AG04449 (cell line): Measurements from ENCODE around the gene RAB35.

ENCODE experiments used
- CTCF ChIA-PET: fragments of 350-600 bp; formaldehyde crosslinking; extraction: SDS; loops from one replicate; lab custom pipeline; 2021; ENCODE audit warnings: antibody characterized with exemption; lab: Yijun Ruan, JAX
- POLR2A ChIA-PET: fragments of 400-600, 350-600 bp; formaldehyde crosslinking; extraction: SDS; loops from one replicate; lab custom pipeline; 2020; ENCODE audit warnings: antibody characterized with exemption, inconsistent platforms; lab: Yijun Ruan, JAX
- DNase-seq: peaks from one replicate; pipeline ENCODE4 v3.0.0-alpha.2; 2010; ENCODE audit warnings: low read depth, low spot score
- H3K4me3 ChIP-seq: 2 replicates; pipeline ENCODE4 v1.5.1; 2011; ENCODE audit warnings: low read depth, mild to moderate bottlenecking, control low read depth, low read length
- TF ChIP-seq, protein P1 (sequence below): IDR thresholded peaks from one replicate; pipeline ENCODE4 v1.5.1; 2011; ENCODE audit warnings: mild to moderate bottlenecking, moderate library complexity, low read length, control low read depth, inconsistent platforms; ENCODE audit not compliant: insufficient read depth; ENCODE audit errors: missing control alignments

The RAB35 gene

DNA sequence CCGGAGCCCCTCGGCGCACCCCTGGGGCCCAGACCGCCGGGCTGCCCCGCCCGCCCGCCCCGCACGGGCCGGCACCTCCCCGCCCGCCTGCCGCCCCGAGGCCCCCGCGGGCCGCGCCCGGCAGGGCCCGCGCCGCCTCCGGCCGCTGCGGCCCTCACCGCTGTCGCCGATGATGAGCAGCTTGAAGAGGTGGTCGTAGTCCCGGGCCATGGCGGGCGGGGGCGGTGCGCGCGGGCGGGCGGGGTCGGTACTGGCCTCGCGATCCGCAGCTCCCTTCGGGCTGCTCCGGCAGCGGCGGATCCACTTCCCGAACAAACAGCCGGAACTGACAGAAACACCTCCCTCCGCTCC lies at the start of gene RAB35:
Gene RAB35 (minus strand): TSS at position 313 of the 351 bp plus-strand sequence. CDS start 103 bp downstream, at position 210.
- TF ChIP-seq, protein P1, sequence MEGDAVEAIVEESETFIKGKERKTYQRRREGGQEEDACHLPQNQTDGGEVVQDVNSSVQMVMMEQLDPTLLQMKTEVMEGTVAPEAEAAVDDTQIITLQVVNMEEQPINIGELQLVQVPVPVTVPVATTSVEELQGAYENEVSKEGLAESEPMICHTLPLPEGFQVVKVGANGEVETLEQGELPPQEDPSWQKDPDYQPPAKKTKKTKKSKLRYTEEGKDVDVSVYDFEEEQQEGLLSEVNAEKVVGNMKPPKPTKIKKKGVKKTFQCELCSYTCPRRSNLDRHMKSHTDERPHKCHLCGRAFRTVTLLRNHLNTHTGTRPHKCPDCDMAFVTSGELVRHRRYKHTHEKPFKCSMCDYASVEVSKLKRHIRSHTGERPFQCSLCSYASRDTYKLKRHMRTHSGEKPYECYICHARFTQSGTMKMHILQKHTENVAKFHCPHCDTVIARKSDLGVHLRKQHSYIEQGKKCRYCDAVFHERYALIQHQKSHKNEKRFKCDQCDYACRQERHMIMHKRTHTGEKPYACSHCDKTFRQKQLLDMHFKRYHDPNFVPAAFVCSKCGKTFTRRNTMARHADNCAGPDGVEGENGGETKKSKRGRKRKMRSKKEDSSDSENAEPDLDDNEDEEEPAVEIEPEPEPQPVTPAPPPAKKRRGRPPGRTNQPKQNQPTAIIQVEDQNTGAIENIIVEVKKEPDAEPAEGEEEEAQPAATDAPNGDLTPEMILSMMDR: no peak
- peak within 1 kb of the TSS; percentile 90 for H3K4me3 ChIP-seq
- no peak for DNase-seq
- POLR2A ChIA-PET: interaction anchor here (1.2 to 3.1 kb wide), 3 partner anchors 10 to 84 kb away, joined by 3 to 16 read pairs (median 9); partner anchors contain the start of gene RPLP0
- CTCF ChIA-PET: no interaction called here

DNA sequence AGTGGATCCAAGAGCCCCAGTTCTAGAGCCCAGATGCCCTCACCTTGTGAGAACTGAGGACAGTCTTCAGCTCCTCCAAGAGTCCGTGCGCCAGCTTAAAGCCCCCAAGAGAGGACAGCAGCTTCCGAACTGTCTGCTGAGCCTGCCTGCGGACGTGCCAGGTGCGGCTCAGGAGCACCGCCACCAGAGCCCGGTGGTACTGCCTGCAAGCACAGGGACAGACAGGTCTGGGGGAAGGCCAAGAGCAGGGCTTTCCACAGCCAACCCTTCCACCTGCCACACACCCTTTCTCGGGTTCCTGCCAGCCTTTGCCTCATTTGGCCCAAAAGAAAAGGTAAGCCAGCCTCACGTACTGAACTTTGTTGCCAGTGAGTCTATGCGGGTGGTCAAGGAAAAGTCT lies 47.7 kb upstream of the RAB35 start:
- no peak for DNase-seq
- ChIA-PET POLR2A (interaction anchor here (0.9 kb wide), 1 partner anchor 37 kb away, joined by 3 read pairs; the partner anchor contains the start of gene RPLP0), CTCF (interaction anchor here (1.0 kb wide), 1 partner anchor 9 kb away, joined by 3 read pairs; no protein-coding TSS in a partner anchor)
- TF ChIP-seq, protein P1: no peak
- H3K4me3 ChIP-seq: no peak overlapping the region

DNA sequence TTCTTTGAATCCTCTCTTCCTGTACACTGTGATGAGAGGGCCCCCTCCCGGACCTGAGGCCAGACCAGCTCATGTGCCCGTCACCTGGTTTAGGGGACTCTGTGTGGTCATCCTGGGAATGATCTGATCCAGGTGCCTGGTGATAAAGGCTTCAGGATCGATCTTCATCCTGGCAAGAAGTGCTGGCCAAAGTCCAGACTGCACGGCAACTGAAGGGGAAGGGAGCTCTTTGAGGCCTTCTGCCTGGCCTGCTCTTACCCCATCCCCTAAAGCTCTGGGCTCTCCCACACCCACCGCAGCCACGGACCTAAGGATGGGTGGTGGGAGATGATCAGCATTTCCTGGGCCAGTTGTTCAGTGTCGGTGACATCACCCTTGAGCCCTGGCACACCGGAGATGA lies 46.2 kb upstream of the RAB35 start:
- POLR2A ChIA-PET: no interaction called here
- CTCF ChIA-PET: no interaction called here
- H3K4me3 ChIP-seq: no peak overlapping the region
- no peak for DNase-seq
- TF ChIP-seq, protein P1: no peak

DNA sequence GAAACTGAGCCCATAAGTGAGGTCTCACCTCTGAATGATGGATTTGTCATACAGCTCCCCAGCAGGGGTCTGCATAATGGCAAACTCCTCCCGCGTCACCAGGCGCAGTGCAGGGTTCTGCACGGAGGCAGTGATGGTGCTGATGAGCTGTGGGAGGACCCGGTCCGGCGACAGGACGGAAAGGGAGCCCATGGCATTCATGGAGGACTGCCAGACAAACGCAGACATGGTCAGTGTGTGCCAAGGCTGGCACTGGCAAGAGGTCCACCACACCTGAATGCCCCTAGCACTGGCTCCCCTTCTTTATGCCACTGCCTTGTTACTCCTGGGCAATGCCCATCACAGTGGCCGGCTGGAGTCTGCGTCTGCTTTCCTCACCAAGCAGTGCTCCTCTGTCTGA lies 45.3 kb upstream of the RAB35 start:
- no peak for DNase-seq
- CTCF ChIA-PET: interaction anchor here (1.2 to 1.7 kb wide), 2 partner anchors 9 to 12 kb away, joined by 3 to 4 read pairs; no protein-coding TSS in a partner anchor
- POLR2A ChIA-PET: interaction anchor here (0.7 to 1.0 kb wide), 2 partner anchors 53 to 131 kb away, joined by 3 to 4 read pairs; no protein-coding TSS in a partner anchor
- TF ChIP-seq, protein P1: no peak
- no peak overlapping the region for H3K4me3 ChIP-seq

DNA sequence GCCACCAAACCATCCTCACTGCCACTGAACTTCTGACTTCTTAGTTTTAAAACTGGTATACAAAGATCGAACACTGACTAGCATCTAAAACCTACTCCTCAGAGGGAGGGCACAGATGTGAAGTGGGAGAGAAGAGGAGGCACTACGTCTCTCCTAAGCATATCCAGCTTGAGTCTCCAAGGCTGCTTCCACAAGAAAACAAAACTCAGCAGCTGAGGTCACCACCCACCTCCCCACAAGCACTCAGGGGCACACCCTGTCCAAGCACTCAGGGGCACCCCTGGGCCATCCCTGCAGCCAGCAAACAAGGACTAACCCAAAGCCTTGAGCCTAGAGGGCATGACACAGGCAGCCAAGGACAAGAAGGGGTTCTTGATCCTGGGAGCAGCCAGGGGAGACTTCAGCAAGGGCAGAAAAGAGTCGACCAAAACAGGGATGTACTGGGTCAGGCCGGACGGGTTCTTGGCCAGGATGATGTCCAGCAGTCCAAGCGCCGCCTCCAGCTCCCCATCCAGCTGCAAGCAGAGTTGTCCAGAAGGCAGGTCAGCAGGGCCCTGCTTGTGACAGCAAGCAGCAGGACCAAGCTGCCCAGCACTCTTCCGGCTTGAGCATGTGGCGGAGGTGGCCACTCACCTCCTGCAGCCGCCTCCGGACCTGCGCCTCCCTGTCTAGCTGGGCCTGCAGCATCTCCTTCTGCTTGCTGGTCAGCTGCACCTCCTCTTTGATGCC lies 43.1 kb upstream of the RAB35 start:
- TF ChIP-seq, protein P1: no peak
- no peak for DNase-seq
- ChIA-PET CTCF (interaction anchor here (1.6 kb wide), 1 partner anchor 14 kb away, joined by 4 read pairs; no protein-coding TSS in a partner anchor), POLR2A (interaction anchor here (0.6 kb wide), 1 partner anchor 41 kb away, joined by 3 read pairs; the partner anchor contains the start of gene RPLP0)
- H3K4me3 ChIP-seq: no peak overlapping the region

DNA sequence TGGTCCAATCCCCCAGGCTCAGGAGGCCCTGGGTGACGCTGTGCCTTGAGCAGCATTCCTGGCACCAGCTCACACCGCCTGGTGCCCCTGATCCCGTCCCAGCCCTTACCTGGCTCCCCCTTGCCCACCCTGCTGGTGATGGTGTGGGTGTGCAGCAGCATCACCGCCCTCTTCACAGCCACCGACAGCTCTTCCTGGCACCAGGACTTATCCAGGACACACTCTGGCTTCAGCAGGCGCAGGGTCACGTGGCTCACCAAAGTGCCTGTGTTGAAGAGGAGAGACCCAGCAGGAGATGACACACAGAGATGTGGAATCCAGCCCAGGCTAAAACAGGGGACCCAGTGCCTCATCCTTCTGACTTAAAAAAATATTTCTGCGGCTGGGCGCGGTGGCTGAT lies 41.8 kb upstream of the RAB35 start:
- no peak overlapping the region for H3K4me3 ChIP-seq
- ChIA-PET POLR2A (no interaction called here), CTCF (no interaction called here)
- DNase-seq: no peak
- TF ChIP-seq, protein P1: no peak
